HepG2 (cell line): Measurements from ENCODE around the gene TXNDC11. TPM values are rescaled to one million over a fixed set of nuclear protein-coding genes. Genes with fewer than 3 reads are reported as not detected.

Experiments used
- ARID4A ChIP-seq: sonication (generic); formaldehyde crosslinking; IDR thresholded peaks from 2 replicates; pipeline ENCODE4 v1.5.0; 2020; ENCODE audit warnings: mild to moderate bottlenecking, missing genetic modification reagents, borderline replicate concordance
- CREB3 ChIP-seq: sonication (generic); formaldehyde crosslinking; IDR thresholded peaks from 2 replicates; pipeline ENCODE4 v1.5.0; 2020; ENCODE audit warnings: missing genetic modification reagents
- GTF3A ChIP-seq: sonication (generic); formaldehyde crosslinking; conservative IDR thresholded peaks from 2 replicates; pipeline ENCODE4 v1.4.0; 2020; ENCODE audit warnings: mild to moderate bottlenecking, missing genetic modification reagents
- KDM6A ChIP-seq: IDR thresholded peaks from 2 replicates; pipeline ENCODE4 v1.6.1; 2016; ENCODE audit warnings: low read depth
- NFRKB ChIP-seq: fragments of 450-650 bp; IDR thresholded peaks from 2 replicates; pipeline ENCODE4 v1.6.1; 2017
- NR3C1 ChIP-seq: sonication (generic); formaldehyde crosslinking; IDR thresholded peaks from 2 replicates; pipeline ENCODE4 v1.4.0; 2020; ENCODE audit warnings: missing genetic modification reagents
- PAXIP1 ChIP-seq: sonication (generic); formaldehyde crosslinking; conservative IDR thresholded peaks from 2 replicates; pipeline ENCODE4 v1.4.0; 2020; ENCODE audit warnings: mild to moderate bottlenecking, missing genetic modification reagents, moderate library complexity
- PRPF4 ChIP-seq: fragments of 200-400 bp; formaldehyde crosslinking; IDR thresholded peaks from 2 replicates; pipeline ENCODE4 v1.6.1; 2016; ENCODE audit warnings: low read length, low read depth; ENCODE audit not compliant: poor library complexity, severe bottlenecking
- SIN3B ChIP-seq: fragments of 150-350 bp; IDR thresholded peaks from 2 replicates; pipeline ENCODE4 v1.6.1; 2014; ENCODE audit warnings: low read length
- SPEN ChIP-seq: sonication (generic); formaldehyde crosslinking; IDR thresholded peaks from 2 replicates; pipeline ENCODE4 v1.5.1; 2020; ENCODE audit warnings: low read depth, mild to moderate bottlenecking, missing genetic modification reagents
- SSRP1 ChIP-seq: IDR thresholded peaks from 2 replicates; pipeline ENCODE4 v1.6.1; 2016; ENCODE audit warnings: control low read depth
- U2AF2 ChIP-seq: fragments of 200-400 bp; formaldehyde crosslinking; IDR thresholded peaks from 2 replicates; pipeline ENCODE4 v1.6.1; 2017; ENCODE audit warnings: low read depth, mild to moderate bottlenecking, low read length
- ZBTB38 ChIP-seq: sonication (generic); formaldehyde crosslinking; IDR thresholded peaks from 2 replicates; pipeline ENCODE4 v1.5.1; 2020; ENCODE audit warnings: mild to moderate bottlenecking, missing genetic modification reagents
- ZBTB46 ChIP-seq: sonication (generic); formaldehyde crosslinking; IDR thresholded peaks from 2 replicates; pipeline ENCODE4 v1.4.0; 2020; ENCODE audit warnings: mild to moderate bottlenecking, missing genetic modification reagents, borderline replicate concordance
- ZFP91 ChIP-seq: sonication (generic); formaldehyde crosslinking; IDR thresholded peaks from 2 replicates; pipeline ENCODE4 v1.9.0; 2022; ENCODE audit warnings: missing genetic modification reagents, mild to moderate bottlenecking, borderline replicate concordance
- ZNF841 ChIP-seq: sonication (generic); formaldehyde crosslinking; IDR thresholded peaks from 2 replicates; pipeline ENCODE4 v1.8.1; 2023; ENCODE audit warnings: missing genetic modification reagents, borderline replicate concordance
- ZSCAN22 ChIP-seq: sonication (generic); formaldehyde crosslinking; IDR thresholded peaks from 2 replicates; pipeline ENCODE4 v1.4.0; 2020; ENCODE audit warnings: mild to moderate bottlenecking, missing genetic modification reagents
- polyA plus RNA-seq, 8 experiments: library from polyadenylated mRNA; depleted of rRNA in 3 of 8; stranded (reverse) in 7 of 8; unstranded in 1 of 8; fragments of >200 nt; fragmentation: Illumina TruSeq in 4 of 8; extraction: Trizol in 4 of 8; gene quantifications; 2 replicates each; pipeline versions ENCODE4 v1.2.1 to v1.2.3, GENCODE V29; 2011 to 2016; ENCODE audit warnings: low read depth in 4 of 8, missing spikeins in 1 of 8, mixed read lengths in 1 of 8; ENCODE audit not compliant: insufficient read depth in 1 of 8
- total RNA-seq, 5 experiments: library from RNA; depleted of rRNA; stranded (reverse); fragments of >200 nt; fragmentation: Illumina TruSeq; extraction: Trizol; gene quantifications; 2 replicates each; pipeline ENCODE4 v1.2.3, GENCODE V29; 2016; ENCODE audit warnings: low read depth in 1 of 5

Gene TXNDC11
- total and polyA plus RNA-seq, 2 of the 13 experiments (the other 11 are each of a cell fraction or from before 2014, with no cell fraction given), result 74.9 to 123 TPM

- TF ChIP-seq ZBTB46 (CRISPR knock-in tag) (no peak), ZSCAN22 (no peak), ARID4A (CRISPR knock-in tag) (0 out of 2 replicates have a peak, but pooled peaks have one; percentile 26), ZFP91 (CRISPR knock-in tag) (peak; percentile 41; the same call in 1 of the 2 replicates), PRPF4 (no peak), NR3C1 (CRISPR knock-in tag) (no peak), ZBTB38 (CRISPR knock-in tag) (peak; percentile 52; the same call in 1 of the 2 replicates), KDM6A (0 out of 2 replicates have a peak, but pooled peaks have one; percentile 32), SIN3B (no peak), ZNF841 (CRISPR knock-in tag) (no peak), PAXIP1 (peak; percentile 56), GTF3A (CRISPR knock-in tag) (0 out of 2 replicates have a peak, but pooled peaks have one; percentile 29), SSRP1 (CRISPR knock-in tag) (no peak), NFRKB (no peak), U2AF2 (no peak), CREB3 (CRISPR knock-in tag) (no peak), SPEN (CRISPR knock-in tag) (peak; percentile 20; the same call in 1 of the 2 replicates)
These were observed 48.6 kb upstream of the TXNDC11 start (continued) for GRCh38 chr16:11791144-11791828.
